Astrocyte of the spinal cord (primary cell): ENCODE results near the gene B3GALT6.

ENCODE experiments used
- DNase-seq: peaks from one replicate; pipeline ENCODE4 v3.0.0; 2011; ENCODE audit warnings: low read depth, low spot score
- H3K4me3 ChIP-seq: 2 replicates; pipeline ENCODE4 v1.5.1; 2011; ENCODE audit warnings: low read depth, mild to moderate bottlenecking, low read length, moderate library complexity
- in situ Hi-C: cut with HindIII; loops from 2 replicates; pipeline ENCODE4 v1.10.0; 2017; ENCODE audit warnings: low sequenced_read_pairs
- TF ChIP-seq, protein P1 (sequence below): IDR thresholded peaks from 2 replicates; pipeline ENCODE4 v1.5.1; 2012; ENCODE audit warnings: low read depth, mild to moderate bottlenecking, low read length, inconsistent platforms

Gene B3GALT6

DNA sequence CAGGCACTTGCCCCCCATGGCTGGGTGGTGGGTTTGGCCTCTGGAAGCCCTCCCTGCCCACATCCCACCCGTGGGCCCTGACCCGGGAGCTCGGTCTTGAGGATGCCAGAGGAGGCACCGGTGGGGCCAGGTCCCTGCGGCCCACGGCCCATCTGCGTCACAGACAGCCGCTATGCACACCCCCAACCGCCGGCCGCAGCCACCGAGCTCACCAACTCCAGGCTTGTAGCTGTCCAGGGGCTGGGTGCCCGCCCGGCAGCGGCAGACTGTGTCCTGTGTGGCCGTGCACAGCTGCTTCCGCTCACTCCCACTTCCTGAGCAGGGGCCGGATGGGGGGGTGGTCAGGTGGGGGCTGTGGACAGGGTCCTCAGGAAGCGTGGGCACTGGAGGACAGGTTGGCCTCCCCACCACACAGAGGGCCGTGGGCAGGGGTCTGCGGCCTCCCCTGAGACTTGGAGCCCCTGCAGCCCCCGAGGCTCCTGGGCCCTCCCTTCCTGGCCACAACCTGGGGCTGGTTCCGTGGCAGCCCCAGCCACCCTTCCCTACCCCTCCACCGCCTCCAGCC, 19.2 kb upstream of the B3GALT6 start:
- in situ Hi-C loops = no loop called here
- H3K4me3 ChIP-seq = no peak overlapping the region
- TF ChIP-seq, protein P1, sequence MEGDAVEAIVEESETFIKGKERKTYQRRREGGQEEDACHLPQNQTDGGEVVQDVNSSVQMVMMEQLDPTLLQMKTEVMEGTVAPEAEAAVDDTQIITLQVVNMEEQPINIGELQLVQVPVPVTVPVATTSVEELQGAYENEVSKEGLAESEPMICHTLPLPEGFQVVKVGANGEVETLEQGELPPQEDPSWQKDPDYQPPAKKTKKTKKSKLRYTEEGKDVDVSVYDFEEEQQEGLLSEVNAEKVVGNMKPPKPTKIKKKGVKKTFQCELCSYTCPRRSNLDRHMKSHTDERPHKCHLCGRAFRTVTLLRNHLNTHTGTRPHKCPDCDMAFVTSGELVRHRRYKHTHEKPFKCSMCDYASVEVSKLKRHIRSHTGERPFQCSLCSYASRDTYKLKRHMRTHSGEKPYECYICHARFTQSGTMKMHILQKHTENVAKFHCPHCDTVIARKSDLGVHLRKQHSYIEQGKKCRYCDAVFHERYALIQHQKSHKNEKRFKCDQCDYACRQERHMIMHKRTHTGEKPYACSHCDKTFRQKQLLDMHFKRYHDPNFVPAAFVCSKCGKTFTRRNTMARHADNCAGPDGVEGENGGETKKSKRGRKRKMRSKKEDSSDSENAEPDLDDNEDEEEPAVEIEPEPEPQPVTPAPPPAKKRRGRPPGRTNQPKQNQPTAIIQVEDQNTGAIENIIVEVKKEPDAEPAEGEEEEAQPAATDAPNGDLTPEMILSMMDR = no peak
- DNase-seq = no peak

DNA sequence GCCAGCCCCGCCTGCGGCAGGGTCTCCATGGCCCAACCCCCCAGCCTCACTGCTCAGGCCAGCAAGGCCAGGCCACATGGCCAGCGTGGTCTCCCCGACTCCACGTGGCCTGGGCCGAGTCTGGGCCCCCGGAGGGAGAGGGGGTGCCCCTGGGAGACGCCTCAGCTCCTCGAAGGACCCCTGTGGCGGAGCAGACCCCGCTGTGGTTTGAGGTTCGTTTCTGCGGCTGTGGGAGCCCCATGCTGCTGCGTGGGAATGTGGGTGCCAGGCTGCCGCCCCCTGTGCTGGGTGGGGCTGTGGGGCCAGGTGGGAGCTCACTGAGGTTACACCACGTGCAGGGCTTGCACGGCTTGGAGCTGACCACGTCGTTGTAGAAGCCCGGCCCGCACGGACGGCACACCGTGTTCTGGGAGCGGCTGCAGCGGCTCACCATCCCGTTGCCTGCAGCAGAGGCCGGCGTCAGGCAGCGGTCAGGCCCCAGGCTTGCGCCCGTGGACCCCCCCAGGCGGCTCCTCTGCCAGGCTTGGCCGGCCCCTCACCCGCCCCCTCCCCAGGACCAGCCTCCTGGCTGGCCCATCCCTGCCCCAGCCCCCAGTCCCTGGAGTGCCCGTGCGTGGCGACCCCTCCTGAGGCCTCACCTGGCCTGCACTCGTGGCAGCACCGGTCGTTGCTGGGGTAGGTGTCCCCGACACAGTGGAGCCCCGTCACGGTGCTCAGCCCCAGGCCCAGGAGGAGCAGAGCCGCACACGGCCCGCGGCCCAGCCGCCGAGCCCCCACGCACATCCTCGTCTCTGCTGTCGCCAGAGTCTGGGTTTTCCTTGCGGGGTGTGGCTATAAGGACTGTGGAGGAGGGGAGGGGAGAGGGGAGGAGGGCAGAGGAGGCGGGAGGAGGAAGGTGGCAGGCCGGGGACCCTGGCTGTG, 18.4 kb upstream of the B3GALT6 start, which contains the start of gene TNFRSF4:
TNFRSF4 (minus strand) TSS at position 809 of the 921 bp plus-strand sequence; CDS start at position 783, 26 bp downstream.
- in situ Hi-C loops = no loop called here
- H3K4me3 ChIP-seq = no peak within 1 kb of the TSS
- TF ChIP-seq, protein P1 = no peak
- no peak for DNase-seq

DNA sequence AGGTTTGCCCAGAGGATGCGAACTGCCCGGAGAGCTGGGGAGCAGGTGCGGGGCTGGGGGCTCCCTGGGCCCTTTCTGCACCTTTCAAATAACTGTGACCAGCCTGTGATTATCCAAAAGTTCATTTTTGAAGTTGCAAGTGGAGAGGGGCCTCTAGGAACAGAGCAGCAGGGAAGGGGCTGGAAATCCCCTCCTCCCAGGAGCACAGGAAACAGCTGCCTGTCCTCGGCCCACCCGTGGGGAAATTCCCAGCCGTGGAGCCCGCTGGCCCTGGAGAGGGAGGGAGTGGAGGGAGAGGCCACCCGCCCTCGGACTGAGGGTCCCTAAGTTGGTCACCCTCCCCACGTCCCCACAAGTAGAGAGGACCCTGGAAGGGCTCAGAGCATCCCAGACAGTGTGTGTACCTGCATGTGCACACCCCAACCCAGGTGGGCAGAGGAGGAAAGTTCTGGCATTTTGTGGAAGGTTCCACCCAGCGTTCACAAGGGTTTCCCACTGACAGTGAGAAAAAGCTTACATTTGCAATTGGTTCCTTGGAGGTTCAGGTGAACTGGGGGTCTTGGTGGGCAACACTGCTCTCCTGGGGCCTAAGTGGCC, 16.9 kb upstream of the B3GALT6 start:
- DNase-seq = no peak
- TF ChIP-seq, protein P1 = no peak
- no peak overlapping the region for H3K4me3 ChIP-seq
- in situ Hi-C loops = no loop called here

DNA sequence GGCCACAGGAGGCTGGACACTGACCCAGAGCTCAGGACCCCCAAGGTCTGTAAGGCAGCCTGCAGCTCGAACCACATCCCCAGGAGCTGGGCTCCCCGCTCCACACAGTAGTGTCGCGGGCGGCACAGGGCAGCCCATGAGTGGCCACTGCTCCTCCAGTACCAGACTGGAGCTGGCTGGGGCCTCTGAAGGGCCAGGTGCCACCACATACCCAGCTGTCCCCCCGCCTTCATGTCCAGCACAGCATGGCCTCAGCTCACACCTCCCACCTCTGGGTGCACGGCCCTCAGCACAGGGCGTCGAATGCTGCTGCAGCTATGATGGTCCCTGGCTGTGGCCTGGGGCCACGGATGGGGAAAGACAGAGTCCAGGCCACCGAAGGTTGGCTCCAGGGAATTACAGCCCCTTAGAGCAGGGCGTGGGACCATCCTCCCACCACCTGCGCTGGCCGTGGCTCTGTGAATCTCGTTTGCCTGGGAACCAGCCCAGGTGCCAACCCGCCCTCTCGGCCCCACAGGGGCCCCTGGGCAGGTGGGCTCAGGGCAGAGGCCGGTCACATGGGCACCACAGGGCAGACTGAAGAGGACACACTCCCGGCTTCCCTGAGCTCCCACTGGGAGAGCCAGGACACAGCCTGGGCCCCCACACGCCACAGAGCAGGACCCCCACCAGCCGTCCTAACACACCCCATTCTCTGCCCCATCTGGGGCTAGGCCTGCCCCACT, 16.0 kb upstream of the B3GALT6 start:
- H3K4me3 ChIP-seq = no peak overlapping the region
- in situ Hi-C loops = no loop called here
- DNase-seq = no peak
- TF ChIP-seq, protein P1 = no peak

DNA sequence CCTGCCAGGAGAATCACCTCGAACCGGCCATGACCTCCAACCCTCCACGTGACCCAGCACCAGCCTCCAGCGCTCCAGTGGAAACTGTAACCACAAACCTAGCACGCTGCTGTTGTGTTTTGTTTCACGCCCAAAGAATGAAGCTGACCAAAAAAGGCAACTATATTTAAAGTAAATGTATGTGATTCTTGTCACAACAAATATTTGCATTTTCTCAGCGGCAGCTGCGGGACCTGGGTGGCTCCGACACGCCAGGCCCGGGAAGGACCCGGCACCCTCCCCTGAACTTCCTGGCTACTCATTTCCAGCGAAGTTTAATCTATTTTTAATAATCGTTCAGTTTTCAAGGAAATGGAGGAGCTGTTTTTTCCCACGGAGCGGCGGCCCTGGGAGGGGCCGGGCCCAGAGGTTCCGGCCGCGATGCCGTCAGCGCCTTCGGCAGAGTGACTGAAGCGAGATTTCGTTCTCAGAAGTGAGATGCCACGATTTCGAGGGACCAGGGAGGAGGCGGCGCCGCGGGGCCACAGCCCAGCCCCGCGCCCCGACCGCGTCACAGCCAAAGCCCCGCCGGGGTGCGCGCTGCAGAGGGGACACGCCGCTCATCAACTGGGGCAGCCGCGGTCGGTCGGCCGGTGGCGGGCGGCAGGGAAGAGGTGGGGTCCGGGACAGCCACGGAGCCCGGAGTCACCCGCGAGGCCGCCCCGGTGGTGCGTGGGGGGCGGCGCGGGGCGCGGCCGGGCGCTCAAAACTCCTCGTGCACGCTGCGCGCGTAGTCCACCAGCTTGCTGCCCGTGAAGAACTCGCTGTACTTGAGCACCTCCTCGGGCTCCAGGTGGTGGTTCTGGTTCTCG, 15.0 kb upstream of the B3GALT6 start:
- no peak for DNase-seq
- H3K4me3 ChIP-seq = no peak overlapping the region
- TF ChIP-seq, protein P1 = no peak
- in situ Hi-C loops = no loop called here
